SIG-M5 treated with dmso at 0.1 percent for 504 hours (cell line): ENCODE measurements around the gene MED16.
"Not testable (repeated sequence)": the region's sequence is repeated elsewhere in the genome, so short reads cannot be mapped to it uniquely, and the experiment has no call there.

Experiments
- DNase-seq: peaks from one replicate; lab custom pipeline; 2025; ENCODE audit not compliant: unreplicated experiment; lab: John Stamatoyannopoulos, UW

MED16 gene

GRCh38 chr19:831407-832369 is 61.3 kb downstream of the MED16 start:
- peak; percentile 71 for DNase-seq

- DNase-seq: peak; percentile 57
Measured at GRCh38 chr19:829129-829758, 63.7 kb downstream of the MED16 start.

GRCh38 chr19:827710-828321 is 65.2 kb downstream of the MED16 start, which contains the start of gene AZU1:
TSS of gene AZU1 (plus strand) at chr19:827837. CDS start at chr19:827847, 10 bp downstream.
- DNase-seq: no peak

- DNase-seq: peak; percentile 83
Measured at GRCh38 chr19:827314-827709, 65.7 kb downstream of the MED16 start.

GRCh38 chr19:825897-826644 is 66.9 kb downstream of the MED16 start:
- DNase-seq: peak; percentile 74

GRCh38 chr19:824885-825284 is 68.1 kb downstream of the MED16 start:
- DNase-seq: peak; percentile 76

- DNase-seq: peak; percentile 87
Measured at GRCh38 chr19:823565-824121, 69.3 kb downstream of the MED16 start.

- DNase-seq: peak; percentile 63
Measured at GRCh38 chr19:821825-822503, 71.0 kb downstream of the MED16 start, which contains the start of gene PLPPR3. TSS of gene PLPPR3 (minus strand) at chr19:821955. CDS start at chr19:821559, 396 bp downstream.

- no peak for DNase-seq
Measured at GRCh38 chr19:821231-821824, 71.7 kb downstream of the MED16 start.

GRCh38 chr19:820212-820611 is 72.8 kb downstream of the MED16 start:
- DNase-seq: not testable (repeated sequence)
